Keratinocyte (primary cell): Measurements from ENCODE around the gene SMIM11. TPM values are rescaled to one million over a fixed set of nuclear protein-coding genes. Genes with fewer than 3 reads are reported as not detected.
"Not testable (repeated sequence)": the region's sequence is repeated elsewhere in the genome, so short reads cannot be mapped to it uniquely, and the experiment has no call there.

ENCODE experiments used
- DNase-seq: peaks from one replicate; pipeline ENCODE4 v3.0.0-alpha.2; 2011; ENCODE audit warnings: low read depth, missing footprints, low spot score
- FAIRE-seq: peaks from 2 replicates; lab custom pipeline; 2011; peaks lifted over from hg19 to GRCh38; lab: Jason Lieb, UNC
- H2AFZ ChIP-seq: 2 replicates; pipeline ENCODE4 v1.6.0; 2012; ENCODE audit warnings: low read length, control low read depth, inconsistent platforms; ENCODE audit not compliant: control insufficient read depth
- H3K27ac ChIP-seq: 2 replicates; pipeline ENCODE4 v1.5.1; 2011; ENCODE audit warnings: low read length; ENCODE audit not compliant: control insufficient read depth, insufficient read depth
- H3K27me3 ChIP-seq: 3 replicates; pipeline ENCODE4 v1.6.0; 2011; ENCODE audit warnings: low read length; ENCODE audit not compliant: control insufficient read depth, insufficient read depth; ENCODE audit errors: extremely low read depth
- H3K36me3 ChIP-seq, 2 experiments: 2 replicates in 1 of 2; 3 replicates in 1 of 2; pipeline ENCODE4 v1.5.1; 2011; ENCODE audit warnings: low read length in 2 of 2, mild to moderate bottlenecking in 1 of 2; ENCODE audit not compliant: control insufficient read depth in 2 of 2, insufficient read depth in 2 of 2; ENCODE audit errors: extremely low read depth in 1 of 2
- H3K4me1 ChIP-seq: 3 replicates; pipeline ENCODE4 v1.5.1; 2011; ENCODE audit warnings: low read length; ENCODE audit not compliant: control insufficient read depth, insufficient read depth; ENCODE audit errors: extremely low read depth
- H3K4me2 ChIP-seq: 3 replicates; pipeline ENCODE4 v1.6.0; 2011; ENCODE audit warnings: low read depth, low read length; ENCODE audit not compliant: control insufficient read depth, insufficient read depth; ENCODE audit errors: extremely low read depth
- H3K4me3 ChIP-seq, 3 experiments: fragments of 200-600 bp in 1 of 3; sonication (generic) in 1 of 3; 2 replicates in 2 of 3; 3 replicates in 1 of 3; pipeline ENCODE4 v1.5.1; 2011 to 2016; ENCODE audit warnings: low read length in 3 of 3, mild to moderate bottlenecking in 3 of 3, control low read depth in 2 of 3, inconsistent platforms in 1 of 3, low read depth in 1 of 3, mixed read lengths in 1 of 3, mixed run types in 1 of 3, moderate library complexity in 1 of 3; ENCODE audit not compliant: control insufficient read depth in 2 of 3, insufficient read depth in 2 of 3; ENCODE audit errors: extremely low read depth in 1 of 3
- H3K79me2 ChIP-seq: 2 replicates; pipeline ENCODE4 v1.6.0; 2012; ENCODE audit warnings: low read length; ENCODE audit not compliant: control insufficient read depth, insufficient read depth
- H3K9ac ChIP-seq: 3 replicates; pipeline ENCODE4 v1.6.0; 2011; ENCODE audit warnings: low read length; ENCODE audit not compliant: control insufficient read depth, insufficient read depth; ENCODE audit errors: extremely low read depth
- H3K9me1 ChIP-seq: 3 replicates; pipeline ENCODE4 v1.6.0; 2011; ENCODE audit warnings: low read length; ENCODE audit not compliant: control insufficient read depth, insufficient read depth; ENCODE audit errors: extremely low read depth
- H3K9me3 ChIP-seq: 2 replicates; pipeline ENCODE4 v1.5.1; 2012; ENCODE audit warnings: low read depth, low read length; ENCODE audit not compliant: control insufficient read depth
- H4K20me1 ChIP-seq: 3 replicates; pipeline ENCODE4 v1.6.0; 2011; ENCODE audit warnings: low read length; ENCODE audit not compliant: control insufficient read depth, insufficient read depth; ENCODE audit errors: extremely low read depth
- dilution Hi-C: fragments of 300-500 bp; cut with MboI; formaldehyde crosslinking; loops from one replicate; pipeline ENCODE4 v1.7.0; 2020; ENCODE audit warnings: low sequenced_read_pairs; ENCODE audit not compliant: extremely low pct_ligation_motif_present
- polyA plus RNA-seq, 5 experiments: library from polyadenylated mRNA; depleted of rRNA in 3 of 5; stranded (reverse) in 3 of 5; stranded (forward) in 1 of 5; unstranded in 1 of 5; fragments of >200 nt; gene quantifications; 1 replicate in 1 of 5; 2 replicates in 3 of 5; 3 replicates in 1 of 5; pipeline versions ENCODE4 v1.2.1 to v1.2.3, GENCODE V29; 2011 to 2012; ENCODE audit warnings: missing spikeins in 2 of 5, low read depth in 1 of 5, low replicate concordance in 1 of 5

Gene SMIM11
- polyA plus RNA-seq, 1 donor (not counting 4 experiments of a cell fraction or from before 2014, with no cell fraction given) = 2.7 TPM

- H3K9me3 ChIP-seq, H2AFZ ChIP-seq, H3K4me2 ChIP-seq, H3K9ac ChIP-seq, H3K36me3 ChIP-seq, dilution Hi-C loops, H3K4me3 ChIP-seq, H3K27ac ChIP-seq, H3K9me1 ChIP-seq, FAIRE-seq, H3K79me2 ChIP-seq, H3K4me1 ChIP-seq, H3K27me3 ChIP-seq, DNase-seq, H4K20me1 ChIP-seq: not testable (repeated sequence)
These were observed 31.4 kb downstream of the SMIM11 start for GRCh38 chr21:34406676-34407075.

- H3K9ac ChIP-seq, H3K4me2 ChIP-seq, H3K4me3 ChIP-seq, H4K20me1 ChIP-seq, H3K4me1 ChIP-seq, dilution Hi-C loops, H3K9me1 ChIP-seq, FAIRE-seq, H2AFZ ChIP-seq, H3K9me3 ChIP-seq, H3K79me2 ChIP-seq, H3K27ac ChIP-seq, DNase-seq, H3K36me3 ChIP-seq, H3K27me3 ChIP-seq: not testable (repeated sequence)
These were observed 32.0 kb downstream of the SMIM11 start for GRCh38 chr21:34407294-34407693.

GRCh38 chr21:34417448-34418077 lies 42.3 kb downstream of the SMIM11 start:
- H3K9ac ChIP-seq, H3K4me3 ChIP-seq, H4K20me1 ChIP-seq, DNase-seq, H3K4me2 ChIP-seq, H3K79me2 ChIP-seq, H3K9me1 ChIP-seq, H3K4me1 ChIP-seq, H3K27ac ChIP-seq, H2AFZ ChIP-seq, dilution Hi-C loops, H3K36me3 ChIP-seq, FAIRE-seq, H3K9me3 ChIP-seq, H3K27me3 ChIP-seq: not testable (repeated sequence)

GRCh38 chr21:34423805-34424204 lies 48.5 kb downstream of the SMIM11 start, which contains the start of gene SMIM34:
SMIM34 (minus strand) TSS chr21:34423951; CDS start chr21:34423839, 112 bp downstream.
- H3K27ac ChIP-seq, H4K20me1 ChIP-seq, H3K9me3 ChIP-seq, H3K4me3 ChIP-seq, H3K9ac ChIP-seq, H3K36me3 ChIP-seq, H3K9me1 ChIP-seq, H3K4me1 ChIP-seq, DNase-seq, H3K27me3 ChIP-seq, H3K4me2 ChIP-seq, H2AFZ ChIP-seq, FAIRE-seq, H3K79me2 ChIP-seq, dilution Hi-C loops: not testable (repeated sequence)

- H3K27ac ChIP-seq, DNase-seq, H3K36me3 ChIP-seq, H3K4me2 ChIP-seq, H4K20me1 ChIP-seq, dilution Hi-C loops, H3K4me3 ChIP-seq, H3K9me1 ChIP-seq, H3K9ac ChIP-seq, H3K27me3 ChIP-seq, H3K4me1 ChIP-seq, FAIRE-seq, H2AFZ ChIP-seq, H3K9me3 ChIP-seq, H3K79me2 ChIP-seq: not testable (repeated sequence)
These were observed 52.0 kb downstream of the SMIM11 start for GRCh38 chr21:34427339-34427738.
